Fibroblast of pulmonary artery (primary cell): Measurements from ENCODE around the gene TAB2.
"Not testable (repeated sequence)": the region's sequence is repeated elsewhere in the genome, so short reads cannot be mapped to it uniquely, and the experiment has no call there.

Source experiments
- DNase-seq: peaks from one replicate; pipeline ENCODE4 v3.0.0-alpha.2; 2010; ENCODE audit warnings: low read depth
- H3K4me3 ChIP-seq: replicated peaks from 2 replicates; pipeline ENCODE4 v1.5.1; 2011; ENCODE audit warnings: low read depth, mild to moderate bottlenecking, control low read depth, low read length, moderate library complexity
- CTCF ChIP-seq: IDR thresholded peaks from 2 replicates; pipeline ENCODE4 v1.5.1; 2011; ENCODE audit warnings: mild to moderate bottlenecking, control low read depth, low read length, inconsistent platforms; ENCODE audit errors: missing control alignments

Gene TAB2

GRCh38 chr6:149347067-149347466 is 29.6 kb downstream of the TAB2 start:
- H3K4me3 ChIP-seq: no peak overlapping the region
- TF ChIP-seq CTCF: no peak
- DNase-seq: no peak

- H3K4me3 ChIP-seq, DNase-seq: not testable (repeated sequence)
Measured at GRCh38 chr6:149349279-149349678, 31.8 kb downstream of the TAB2 start.

- no peak for TF ChIP-seq CTCF
- no peak overlapping the region for H3K4me3 ChIP-seq
- no peak for DNase-seq
Measured at GRCh38 chr6:149354009-149354408, 36.5 kb downstream of the TAB2 start.

- no peak for TF ChIP-seq CTCF
- H3K4me3 ChIP-seq: no peak overlapping the region
- no peak for DNase-seq
Measured at GRCh38 chr6:149356081-149356750, 38.7 kb downstream of the TAB2 start.

GRCh38 chr6:149357726-149358538 is 40.4 kb downstream of the TAB2 start:
- no peak for DNase-seq

GRCh38 chr6:149359440-149359839 is 41.9 kb downstream of the TAB2 start:
- DNase-seq: no peak
- no peak overlapping the region for H3K4me3 ChIP-seq
- no peak for TF ChIP-seq CTCF

More at GRCh38 chr6:149357726-149358538, 40.4 kb downstream of the TAB2 start:
- no peak overlapping the region for H3K4me3 ChIP-seq
- no peak for TF ChIP-seq CTCF

- H3K4me3 ChIP-seq: no peak overlapping the region
- no peak for TF ChIP-seq CTCF
- DNase-seq: no peak
Measured at GRCh38 chr6:149360536-149360935, 43.0 kb downstream of the TAB2 start.
